ENCODE data around the gene DIP2C. TPM values are rescaled to one million over a fixed set of nuclear protein-coding genes. Genes with fewer than 3 reads are reported as not detected.
A peak's percentile ranks its signal among the peaks of the same experiment; 100 is the strongest.
"Not testable (repeated sequence)": the region's sequence is repeated elsewhere in the genome, so short reads cannot be mapped to it uniquely, and the experiment has no call there.

DIP2C gene
- total RNA-seq, 1 donor from 2014 or later = 41.6 TPM

- DNase-seq (ENCODE audit: low spot score in 2 of 2) = no peak
- no peak for FAIRE-seq
Observed at GRCh38 chr10:644076-644942, 45.2 kb downstream of the DIP2C start.

DNA sequence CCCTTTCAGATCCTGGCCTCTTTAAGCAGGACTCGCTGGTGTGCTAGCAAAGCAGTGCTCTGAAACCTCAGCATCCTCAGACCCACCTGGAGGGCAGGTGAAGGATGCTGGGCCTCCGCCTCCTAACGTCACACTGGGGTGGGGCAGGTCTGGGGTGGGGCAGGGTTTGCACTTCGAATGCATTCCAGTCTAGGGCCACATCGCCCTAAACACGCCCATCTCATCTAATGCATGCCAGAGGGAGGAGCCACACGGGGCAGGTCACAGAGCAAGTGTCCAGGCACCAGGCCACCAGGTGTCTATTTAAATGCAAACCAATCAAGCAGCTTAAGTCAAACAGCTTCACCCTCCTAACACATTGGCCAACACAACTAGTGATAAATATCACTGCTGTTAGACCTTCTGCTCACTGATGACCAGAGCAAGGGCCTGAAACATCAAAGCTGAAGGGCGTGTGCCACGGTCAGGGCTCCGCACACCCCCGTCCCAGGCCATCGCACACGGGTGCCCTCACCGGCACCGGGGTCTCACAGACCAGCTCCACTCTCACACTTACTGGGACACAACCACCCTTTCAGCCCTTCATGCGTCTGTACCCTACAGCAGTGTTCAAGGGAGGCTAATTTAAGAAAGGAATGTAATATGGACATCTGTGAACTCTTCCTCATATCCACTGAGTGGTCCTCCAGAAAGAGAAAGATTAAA is 47.1 kb downstream of the DIP2C start:
- FAIRE-seq (no peak), DNase-seq (ENCODE audit: low spot score in 2 of 2) (no peak)

- FAIRE-seq (no peak), DNase-seq (ENCODE audit: low spot score in 2 of 2) (no peak)
Observed at GRCh38 chr10:641149-642010, 48.1 kb downstream of the DIP2C start.

DNA sequence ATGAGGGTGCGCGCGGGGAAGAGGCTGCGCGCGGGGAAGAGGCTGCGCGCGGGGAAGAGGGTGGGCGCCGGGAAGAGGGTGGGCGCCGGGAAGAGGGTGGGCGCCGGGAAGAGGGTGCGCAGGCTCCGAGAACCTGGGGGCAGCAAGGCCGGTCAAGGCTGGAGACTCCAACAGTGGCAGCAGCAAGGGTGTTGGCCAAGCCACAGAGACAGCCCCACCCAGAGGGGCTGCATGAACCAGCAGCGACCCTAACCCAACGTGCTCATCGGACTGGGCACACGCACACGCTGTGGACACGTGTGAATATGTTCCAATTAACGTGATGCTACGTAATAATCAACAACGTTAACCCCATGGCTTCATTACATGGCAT is 48.8 kb downstream of the DIP2C start:
- DNase-seq (ENCODE audit: low spot score in 2 of 2) (no peak), FAIRE-seq (no peak)

- FAIRE-seq = no peak
Observed at GRCh38 chr10:639751-640672, 49.5 kb downstream of the DIP2C start.

DNA sequence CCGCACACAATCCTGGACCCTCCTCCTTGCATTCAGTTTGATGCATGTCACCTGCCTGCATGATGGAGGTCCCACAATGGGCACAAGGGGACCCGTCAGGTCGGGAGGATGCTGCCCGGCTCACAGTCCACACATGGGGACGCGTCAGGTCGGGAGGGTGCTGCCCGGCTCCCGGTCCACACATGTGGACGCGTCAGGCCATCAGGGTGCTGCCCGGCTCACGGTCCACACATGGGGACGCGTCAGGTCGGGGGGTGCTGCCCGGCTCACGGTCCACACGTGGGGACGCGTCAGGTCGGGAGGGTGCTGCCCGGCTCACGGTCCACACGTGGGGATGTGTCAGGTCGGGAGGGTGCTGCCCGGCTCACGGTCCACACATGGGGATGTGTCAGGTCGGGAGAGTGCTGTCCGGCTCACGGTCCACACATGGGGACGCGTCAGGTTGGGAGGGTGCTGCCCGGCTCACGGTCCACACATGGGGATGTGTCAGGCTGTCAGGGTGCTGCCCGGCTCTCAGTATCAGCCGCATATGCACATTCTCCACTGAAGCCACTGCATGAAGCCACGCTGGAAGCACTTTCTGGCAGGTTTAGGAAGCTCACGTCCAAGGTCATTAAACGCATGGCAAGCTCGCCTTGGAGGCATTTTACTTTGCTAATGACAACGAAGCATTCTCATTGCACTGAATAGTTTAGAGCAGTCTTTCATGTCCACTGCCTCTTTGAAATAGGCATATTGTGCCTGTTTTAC is 50.3 kb downstream of the DIP2C start:
- FAIRE-seq (no peak), DNase-seq (ENCODE audit: low spot score in 2 of 2) (no peak)

More at GRCh38 chr10:639751-640672, 49.5 kb downstream of the DIP2C start:
- DNase-seq (ENCODE audit: low spot score in 2 of 2) = peak in 1 of 2 donors; percentile 74

- FAIRE-seq (no peak), DNase-seq (ENCODE audit: low spot score in 2 of 2) (no peak)
Observed at GRCh38 chr10:637771-638195, 51.7 kb downstream of the DIP2C start.

DNA sequence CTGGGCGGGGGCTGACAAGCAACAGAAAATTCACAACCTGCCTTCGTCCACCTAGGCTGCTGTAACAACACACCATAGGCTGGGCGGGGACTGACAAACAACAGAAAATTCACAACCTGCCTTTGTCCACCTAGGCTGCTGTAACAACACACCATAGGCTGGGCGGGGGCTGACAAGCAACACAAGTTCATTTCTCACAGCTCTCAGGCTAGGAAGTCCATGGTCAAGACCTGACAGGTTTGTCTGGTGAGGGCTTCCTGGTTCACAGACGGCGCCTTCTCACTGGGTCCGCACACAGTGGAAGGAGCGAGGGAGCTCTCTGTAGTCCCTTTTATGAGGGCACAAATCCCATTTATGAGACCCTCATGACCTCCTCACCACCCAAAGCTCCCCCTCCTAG is 52.2 kb downstream of the DIP2C start:
- no peak for DNase-seq (ENCODE audit: low spot score in 2 of 2)
- no peak for FAIRE-seq

GRCh38 chr10:636769-637168 is 52.7 kb downstream of the DIP2C start:
- FAIRE-seq (no peak), DNase-seq (ENCODE audit: low spot score in 2 of 2) (no peak)

DNA sequence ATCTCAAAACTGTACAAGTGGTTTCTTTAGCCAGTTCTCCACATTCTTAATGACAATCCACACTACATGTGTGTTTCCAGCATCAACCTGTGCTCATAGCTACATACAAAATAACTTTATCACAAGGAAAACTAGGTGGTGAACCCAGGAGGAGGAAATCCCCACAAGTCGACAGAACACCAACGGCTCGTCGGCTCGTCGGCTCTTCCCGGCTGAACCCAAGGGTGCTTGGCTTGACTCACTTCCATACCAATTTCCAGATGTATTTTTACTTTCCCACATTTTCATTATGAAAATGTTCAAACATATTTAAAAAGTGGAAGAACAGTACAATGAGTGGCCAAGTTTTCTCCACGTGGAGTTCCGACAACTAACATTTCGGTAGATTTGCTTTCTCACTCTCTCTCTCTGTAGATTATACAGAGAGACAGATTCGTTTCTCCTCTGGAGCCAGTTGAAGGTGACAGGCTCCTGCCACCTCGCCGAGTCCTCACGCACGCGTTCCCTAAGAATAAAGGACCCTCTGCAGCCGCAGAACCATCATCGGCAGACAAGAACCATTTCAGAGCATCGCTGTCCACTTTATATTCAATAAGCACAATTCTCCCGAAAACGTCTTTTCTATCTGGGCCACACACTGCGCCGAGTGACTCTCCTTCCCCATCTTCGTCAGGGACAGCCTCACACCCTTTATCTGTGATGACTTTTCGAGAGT is 53.3 kb downstream of the DIP2C start:
- FAIRE-seq (no peak), DNase-seq (ENCODE audit: low spot score in 2 of 2) (no peak)

GRCh38 chr10:635088-635861 is 54.2 kb downstream of the DIP2C start:
- DNase-seq (ENCODE audit: low spot score in 2 of 2) (peak in 1 of 2 donors; percentile 69), FAIRE-seq (no peak)

- FAIRE-seq (no peak), DNase-seq (ENCODE audit: low spot score in 2 of 2) (no peak)
Observed at GRCh38 chr10:634256-634655, 55.2 kb downstream of the DIP2C start.

DNA sequence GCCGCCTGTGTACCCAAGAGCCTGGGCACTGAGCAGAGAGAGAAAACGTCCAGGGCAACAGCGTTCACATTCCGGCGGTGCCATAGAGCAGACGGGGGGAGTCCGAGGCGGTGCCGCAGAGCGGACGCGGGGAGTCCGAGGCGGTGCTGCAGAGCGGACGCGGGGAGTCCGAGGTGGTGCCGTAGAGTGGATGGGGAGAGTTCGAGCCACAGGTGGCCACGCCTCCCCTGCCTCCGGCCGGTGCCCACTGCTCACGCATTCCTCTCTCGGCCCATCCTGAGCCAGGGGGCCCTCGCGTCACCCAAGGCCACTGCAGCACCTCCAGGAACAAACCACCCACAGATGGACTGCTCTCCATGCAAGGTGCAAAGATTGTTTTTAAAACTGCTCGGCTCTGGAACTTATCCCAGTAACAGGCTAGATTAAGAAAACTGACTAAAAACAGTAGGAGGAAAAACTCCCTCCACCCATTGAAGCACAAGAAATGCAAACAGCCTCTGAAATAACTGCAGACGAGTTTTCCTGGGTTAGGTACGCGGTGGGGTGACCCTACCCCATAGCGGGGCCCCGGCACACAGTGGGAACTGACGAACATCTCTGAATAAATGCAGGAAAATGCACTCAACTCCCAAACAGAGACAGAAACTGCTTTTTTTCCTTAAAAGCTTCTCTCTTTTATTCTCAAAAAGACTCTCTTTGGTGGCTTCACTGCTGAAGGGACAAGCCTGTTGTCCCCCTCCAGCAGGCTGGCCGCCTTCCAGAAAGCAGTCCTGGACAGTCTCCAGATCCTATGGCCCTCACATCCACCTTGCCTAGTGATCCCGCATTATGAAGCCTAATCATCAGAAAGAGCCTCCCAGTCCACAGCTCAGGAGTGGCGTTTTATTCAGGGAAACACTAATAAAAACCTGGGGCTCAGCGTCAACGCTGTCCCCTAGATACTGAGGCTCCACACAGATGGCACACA is 55.9 kb downstream of the DIP2C start:
- FAIRE-seq = no peak
- no peak for DNase-seq (ENCODE audit: low spot score in 2 of 2)

- FAIRE-seq; DNase-seq (ENCODE audit: low spot score in 2 of 2): not testable (repeated sequence)
Observed at GRCh38 chr10:632807-633177, 56.7 kb downstream of the DIP2C start.

- not testable (repeated sequence) for FAIRE-seq; DNase-seq (ENCODE audit: low spot score in 2 of 2)
Observed at GRCh38 chr10:632155-632806, 57.2 kb downstream of the DIP2C start.

DNA sequence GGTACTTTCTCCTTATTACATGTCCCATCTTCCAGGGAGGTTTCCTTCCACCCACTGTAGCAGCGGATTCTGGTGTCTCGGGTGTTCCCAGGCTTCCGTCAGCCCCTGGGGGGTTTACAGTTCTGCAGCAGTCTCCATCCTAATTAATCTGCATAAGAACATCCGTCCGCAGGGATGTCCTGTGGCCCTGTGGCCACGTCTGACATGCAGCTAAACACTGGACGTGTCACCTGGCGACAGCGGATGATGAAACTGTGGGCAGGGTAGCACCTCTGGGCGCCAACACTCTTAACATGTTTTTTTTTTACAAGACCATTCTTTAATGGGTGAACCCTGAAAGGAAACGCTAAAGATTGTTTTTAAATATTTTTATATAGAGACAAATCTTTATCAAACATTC is 58.2 kb downstream of the DIP2C start:
- no peak for FAIRE-seq
- no peak for DNase-seq (ENCODE audit: low spot score in 2 of 2)
